NT2/D1 (cell line): ENCODE measurements around the gene EML6.

Experiments used
- DNase-seq: peaks from one replicate; pipeline ENCODE4 v3.0.0-alpha.2; 2011; ENCODE audit warnings: low read depth, low spot score
- H3K27me3 ChIP-seq: 2 replicates; pipeline ENCODE4 v1.6.0; 2011; ENCODE audit warnings: mild to moderate bottlenecking; ENCODE audit not compliant: insufficient read length, insufficient read depth
- H3K36me3 ChIP-seq: 2 replicates; pipeline ENCODE4 v1.6.1; 2011; ENCODE audit warnings: mild to moderate bottlenecking, low read length, mixed read lengths; ENCODE audit not compliant: insufficient read depth, insufficient read length
- H3K4me1 ChIP-seq: 2 replicates; pipeline ENCODE4 v1.5.1; 2011; ENCODE audit not compliant: insufficient read depth, insufficient read length
- H3K4me3 ChIP-seq: 2 replicates; pipeline ENCODE4 v1.5.1; 2011; ENCODE audit warnings: low read depth; ENCODE audit not compliant: insufficient read length
- H3K9ac ChIP-seq: 2 replicates; pipeline ENCODE4 v1.6.0; 2011; ENCODE audit warnings: low read depth; ENCODE audit not compliant: insufficient read length
- H3K9me3 ChIP-seq: 2 replicates; pipeline ENCODE4 v1.5.1; 2011; ENCODE audit warnings: mild to moderate bottlenecking, low read length; ENCODE audit not compliant: insufficient read depth
- SUZ12 ChIP-seq: IDR thresholded peaks from 2 replicates; pipeline ENCODE4 v1.6.1; 2011; ENCODE audit not compliant: insufficient read length, insufficient read depth; ENCODE audit errors: extremely low read depth
- YY1 ChIP-seq: IDR thresholded peaks from 2 replicates; pipeline ENCODE4 v1.6.1; 2011; ENCODE audit not compliant: insufficient read length, insufficient read depth
- ZNF274 ChIP-seq: IDR thresholded peaks from 2 replicates; pipeline ENCODE4 v1.6.1; 2011; ENCODE audit warnings: mild to moderate bottlenecking, low read depth, low read length

The EML6 gene

GRCh38 chr2:54814389-54815147 is 91.1 kb downstream of the EML6 start:
- no peaks in the 10 kb centered on the region for H3K4me1 ChIP-seq
- no peak for DNase-seq
- H3K27me3 ChIP-seq, result no peaks in the 10 kb centered on the region
- no peak overlapping the region for H3K9ac ChIP-seq
- no peak overlapping the region for H3K4me3 ChIP-seq
- H3K9me3 ChIP-seq, result no peaks in the 10 kb centered on the region
- TF ChIP-seq ZNF274 (no peak), SUZ12 (no peak), YY1 (no peak)
- H3K36me3 ChIP-seq, result no peaks in the 10 kb centered on the region

GRCh38 chr2:54815148-54815539 is 91.7 kb downstream of the EML6 start:
- Histone ChIP-seq H3K27me3 (no peaks in the 10 kb centered on the region), H3K36me3 (no peaks in the 10 kb centered on the region), H3K4me1 (no peaks in the 10 kb centered on the region), H3K4me3 (no peak overlapping the region), H3K9me3 (no peaks in the 10 kb centered on the region), H3K9ac (no peak overlapping the region)
- TF ChIP-seq SUZ12 (no peak), ZNF274 (no peak), YY1 (no peak)
- no peak for DNase-seq

GRCh38 chr2:54818226-54818625 is 94.8 kb downstream of the EML6 start:
- no peak overlapping the region for H3K9ac ChIP-seq
- H3K4me3 ChIP-seq, result no peak overlapping the region
- no peaks in the 10 kb centered on the region for H3K27me3 ChIP-seq
- TF ChIP-seq ZNF274 (no peak), SUZ12 (no peak), YY1 (no peak)
- DNase-seq, result no peak
- no peaks in the 10 kb centered on the region for H3K4me1 ChIP-seq
- no peaks in the 10 kb centered on the region for H3K36me3 ChIP-seq
- no peaks in the 10 kb centered on the region for H3K9me3 ChIP-seq

GRCh38 chr2:54820558-54820957 is 97.1 kb downstream of the EML6 start:
- Histone ChIP-seq H3K4me3 (no peak overlapping the region), H3K4me1 (no peaks in the 10 kb centered on the region), H3K9me3 (no peaks in the 10 kb centered on the region), H3K36me3 (no peaks in the 10 kb centered on the region), H3K9ac (no peak overlapping the region), H3K27me3 (no peaks in the 10 kb centered on the region)
- no peak for TF ChIP-seq YY1
- no peak for TF ChIP-seq SUZ12
- no peak for TF ChIP-seq ZNF274
- no peak for DNase-seq

DNA sequence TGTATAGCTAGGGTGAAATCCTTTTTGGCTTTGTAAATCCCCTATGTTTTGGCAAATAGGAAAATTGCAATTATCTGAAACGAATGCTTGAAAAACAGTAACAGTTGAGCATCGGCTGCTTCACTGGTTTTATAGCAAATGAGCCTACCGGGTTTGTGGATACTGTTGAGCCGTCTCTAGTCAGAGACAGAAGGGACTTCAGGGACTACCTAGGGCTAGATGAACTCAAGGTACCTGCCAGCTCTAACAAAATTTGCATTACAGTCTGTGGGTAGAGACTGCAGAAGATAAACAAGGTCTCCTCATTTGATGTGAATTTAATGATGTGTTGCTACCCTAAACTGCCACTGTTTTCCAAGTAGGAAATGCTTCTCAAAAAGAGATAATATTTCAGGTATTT is 101.1 kb downstream of the EML6 start:
- no peak overlapping the region for H3K4me3 ChIP-seq
- no peaks in the 10 kb centered on the region for H3K4me1 ChIP-seq
- no peaks in the 10 kb centered on the region for H3K9me3 ChIP-seq
- no peak overlapping the region for H3K9ac ChIP-seq
- TF ChIP-seq YY1 (no peak), SUZ12 (no peak), ZNF274 (no peak)
- no peak for DNase-seq
- H3K36me3 ChIP-seq, result no peaks in the 10 kb centered on the region
- no peaks in the 10 kb centered on the region for H3K27me3 ChIP-seq

GRCh38 chr2:54830546-54830945 is 107.1 kb downstream of the EML6 start:
- no peak for TF ChIP-seq SUZ12
- no peak for TF ChIP-seq ZNF274
- TF ChIP-seq YY1, result no peak
- Histone ChIP-seq H3K36me3 (no peaks in the 10 kb centered on the region), H3K4me3 (no peak overlapping the region), H3K9ac (no peak overlapping the region), H3K9me3 (no peaks in the 10 kb centered on the region), H3K27me3 (no peaks in the 10 kb centered on the region), H3K4me1 (no peaks in the 10 kb centered on the region)
- no peak for DNase-seq

DNA sequence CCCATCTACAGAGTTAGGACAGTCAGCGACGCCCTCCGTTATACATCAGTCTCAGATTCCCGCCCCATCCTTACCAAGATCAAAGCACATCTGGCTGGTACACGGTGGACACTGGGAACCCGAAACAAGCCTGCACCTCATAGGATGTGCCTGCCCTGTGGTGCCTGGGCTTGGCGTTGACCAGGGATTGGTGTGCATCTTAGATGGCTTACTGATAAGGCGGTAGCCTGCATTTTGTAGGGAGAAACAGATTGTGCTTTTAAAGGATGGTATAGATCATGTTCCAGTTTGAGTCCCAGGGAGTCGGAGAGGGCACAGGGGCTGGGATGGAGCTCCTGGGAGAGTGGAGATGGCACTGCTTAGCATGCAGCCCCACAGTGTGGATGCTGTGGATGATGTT is 108.0 kb downstream of the EML6 start:
- Histone ChIP-seq H3K9me3 (no peaks in the 10 kb centered on the region), H3K4me1 (no peaks in the 10 kb centered on the region), H3K36me3 (no peaks in the 10 kb centered on the region), H3K27me3 (no peaks in the 10 kb centered on the region), H3K4me3 (no peak overlapping the region), H3K9ac (no peak overlapping the region)
- no peak for DNase-seq
- TF ChIP-seq SUZ12 (no peak), ZNF274 (no peak), YY1 (no peak)
